ENCODE measurements around the gene SF3A1.

The SF3A1 gene

DNA sequence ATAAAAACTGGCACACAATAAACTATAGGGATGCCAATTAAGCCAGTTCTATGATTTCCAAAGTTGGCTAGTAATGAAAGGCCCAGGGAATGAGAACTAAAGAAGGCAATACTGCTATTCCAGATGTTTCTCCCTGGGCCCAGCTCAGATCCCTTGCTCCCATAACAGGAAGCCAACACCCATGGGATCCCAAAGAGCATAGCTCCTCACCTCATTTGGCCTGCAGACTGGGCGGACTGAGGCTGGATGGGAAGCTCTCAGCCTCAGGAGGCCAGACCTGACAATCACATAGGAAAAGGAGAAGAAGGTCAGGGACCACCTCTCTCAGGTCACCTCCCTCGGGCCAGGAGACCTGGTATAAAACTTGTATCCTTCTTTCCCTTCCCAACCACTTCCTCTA is 35.2 kb downstream of the SF3A1 start:
- no peak for DNase-seq

GRCh38 chr22:30320021-30320556 is 36.6 kb downstream of the SF3A1 start:
- DNase-seq, result no peak

GRCh38 chr22:30318799-30319419 is 37.8 kb downstream of the SF3A1 start:
- DNase-seq, result no peak

- DNase-seq, result no peak
These were observed 38.9 kb downstream of the SF3A1 start for GRCh38 chr22:30317778-30318177.

DNA sequence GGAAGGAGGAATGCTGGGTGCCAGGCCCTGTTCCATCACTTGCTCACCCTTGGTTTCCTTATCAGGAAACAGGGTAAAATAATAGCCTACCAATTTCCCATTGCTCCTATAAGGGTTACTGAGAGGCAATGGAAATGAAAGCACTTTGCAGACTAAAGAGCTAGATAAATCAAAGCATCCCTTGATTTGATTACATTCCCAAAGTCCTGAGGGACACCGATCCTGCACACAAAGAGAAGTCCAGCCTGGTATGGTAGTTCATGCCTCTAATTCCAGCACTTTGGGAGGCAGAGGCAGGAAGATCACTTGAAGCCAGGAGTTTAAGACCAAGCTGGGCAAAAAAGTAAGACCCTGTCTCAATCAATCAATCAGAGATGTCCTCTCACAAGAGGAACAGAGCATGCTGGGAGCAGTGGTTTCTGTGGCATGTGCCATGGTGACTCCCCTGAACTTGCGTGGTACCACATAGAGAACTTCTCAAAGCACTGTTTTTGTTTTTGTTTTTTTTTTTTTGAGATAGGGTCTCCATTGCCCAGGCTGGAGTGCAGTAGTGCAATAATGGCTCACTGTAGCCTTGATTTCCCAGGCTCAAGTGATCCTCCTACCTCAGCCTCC is 40.6 kb downstream of the SF3A1 start:
- DNase-seq, result no peak

DNA sequence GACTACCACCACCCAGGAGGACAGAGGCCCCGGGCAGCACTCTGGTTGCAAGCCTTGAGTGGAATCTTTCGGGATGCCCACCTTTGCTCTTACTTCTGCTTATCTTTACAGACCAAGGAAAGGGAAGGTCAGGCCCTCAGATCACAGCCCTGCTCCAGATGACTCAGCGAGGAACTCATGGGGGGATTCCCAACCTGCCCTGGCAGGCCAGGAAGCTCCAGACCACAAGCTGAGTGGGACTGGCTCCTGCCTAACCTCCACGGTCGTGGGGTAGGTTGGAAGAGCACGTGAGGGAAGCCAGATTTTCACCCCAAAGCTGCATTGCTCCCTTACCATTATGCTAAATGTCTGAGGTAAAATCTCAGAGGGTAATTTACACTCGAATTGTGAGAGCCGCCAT is 41.8 kb downstream of the SF3A1 start:
- DNase-seq, result no peak

DNA sequence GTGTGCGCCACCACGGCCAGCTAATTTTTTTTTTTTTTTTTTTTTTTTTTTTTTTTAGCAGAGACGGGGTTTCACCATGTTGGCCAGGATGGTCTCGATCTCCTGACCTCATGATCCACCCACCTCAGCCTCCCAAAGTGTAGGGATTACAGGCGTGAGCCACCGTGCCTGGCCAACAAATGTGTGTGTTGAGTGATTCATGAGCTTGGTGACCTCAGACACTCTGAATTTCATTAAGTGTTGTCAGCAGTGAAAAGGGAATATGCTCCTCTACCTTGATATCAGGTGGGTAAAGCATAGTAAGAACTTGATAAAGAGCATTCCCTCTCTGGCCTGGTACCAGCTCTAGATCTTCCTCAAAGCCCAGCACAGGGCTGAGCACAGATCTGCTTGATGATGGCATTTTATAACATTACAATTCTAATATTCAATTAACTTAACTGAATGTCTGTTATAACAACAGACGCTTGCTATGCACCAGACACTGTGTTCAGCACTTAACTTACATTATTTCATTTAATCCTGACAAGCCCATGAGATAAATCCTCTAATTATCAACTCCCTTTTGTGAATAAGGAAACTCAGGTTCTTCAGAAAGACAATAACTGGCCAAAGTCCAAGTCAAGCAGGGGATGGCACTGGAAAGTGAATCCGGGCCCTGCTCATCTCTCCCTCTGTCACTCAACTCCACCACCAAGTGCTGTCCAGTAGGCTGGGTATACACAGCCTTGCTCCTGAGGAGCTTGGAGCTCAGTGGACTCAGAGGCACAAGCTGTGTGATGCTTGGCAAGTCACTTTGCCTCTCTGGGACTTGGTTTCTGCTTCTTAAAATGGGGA is 42.9 kb downstream of the SF3A1 start:
- no peak for DNase-seq

- DNase-seq, result no peak
These were observed 44.6 kb downstream of the SF3A1 start for GRCh38 chr22:30312053-30312452.

DNA sequence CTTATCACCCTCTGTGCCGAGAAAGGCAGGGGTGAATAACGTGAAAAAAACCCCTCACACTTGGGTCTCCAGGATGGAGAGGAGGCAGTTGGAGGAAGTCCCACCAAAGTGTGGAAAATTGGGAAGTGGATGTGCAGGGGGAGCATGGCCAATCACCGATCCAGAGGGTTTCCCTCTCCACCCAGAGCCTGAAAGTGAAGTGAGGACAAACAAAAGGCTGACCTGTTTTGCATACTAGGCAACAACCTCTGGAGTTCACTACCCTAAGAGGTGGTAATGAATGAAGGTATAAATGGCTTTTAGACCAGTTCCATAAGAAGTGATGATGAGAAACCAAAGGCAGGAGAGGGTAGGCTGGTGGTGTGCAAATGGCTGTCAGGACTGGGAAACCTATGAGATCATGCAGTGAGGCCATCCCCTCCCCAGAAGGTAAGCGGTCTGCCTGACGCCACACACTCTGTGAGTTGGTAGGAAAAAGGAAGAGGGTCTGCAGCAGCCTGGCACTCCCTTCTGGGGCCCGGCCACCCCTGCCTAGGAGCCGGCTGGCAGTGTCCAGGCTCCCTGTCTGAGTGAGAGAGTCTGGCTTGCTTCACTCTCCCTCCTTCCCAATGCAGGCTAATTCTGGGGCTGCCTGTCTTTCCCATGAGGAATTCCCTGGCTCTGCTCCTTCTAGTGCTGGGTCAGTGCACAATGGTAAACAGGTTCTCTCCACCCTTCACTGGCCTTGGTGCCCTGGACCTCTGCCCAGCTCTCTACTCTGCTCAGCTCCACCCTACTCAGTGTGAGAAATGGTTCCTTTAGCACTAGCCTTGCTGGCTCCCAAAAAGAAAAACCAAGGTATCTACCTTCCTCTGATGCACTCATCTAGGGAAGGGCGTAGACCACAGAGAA is 45.6 kb downstream of the SF3A1 start:
- peak in 1 of 2 experiments; percentile 32 for DNase-seq

DNA sequence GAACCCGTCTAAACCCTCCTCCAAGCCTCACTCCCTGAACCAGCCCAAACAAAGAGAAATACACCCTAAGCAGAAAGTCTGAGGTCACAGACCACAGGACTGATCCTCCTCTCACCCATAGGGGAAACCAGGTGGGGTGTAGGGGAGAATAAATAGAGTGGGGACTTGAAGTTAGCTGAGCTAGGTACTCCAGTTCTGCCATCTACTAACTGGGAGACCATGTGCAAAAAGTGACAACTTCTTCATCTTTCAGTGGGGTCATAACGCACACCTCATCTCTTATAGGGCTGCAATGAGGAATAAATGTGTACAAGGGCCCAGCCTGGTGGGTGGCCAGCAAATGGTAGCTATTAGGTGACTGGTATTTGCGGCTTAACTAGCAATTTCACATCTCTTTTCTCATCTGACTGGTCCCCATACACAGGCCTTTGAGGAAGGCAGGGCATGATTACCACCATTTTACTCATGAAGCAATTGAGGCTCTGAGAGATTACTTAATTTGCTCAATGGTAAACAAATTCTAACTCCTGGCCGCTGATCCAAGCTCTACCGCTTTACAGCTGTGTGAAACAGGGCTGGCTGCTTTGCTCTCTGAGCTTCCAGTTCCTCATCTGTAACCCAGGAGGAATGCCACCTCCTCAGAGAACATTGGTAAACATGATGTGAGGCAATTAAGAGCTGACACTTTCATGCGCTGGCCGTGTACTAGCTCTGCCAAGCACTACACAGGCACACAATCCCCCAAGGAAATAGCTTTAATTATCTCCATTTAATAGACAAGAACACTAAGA is 46.5 kb downstream of the SF3A1 start:
- DNase-seq, result no peak

DNA sequence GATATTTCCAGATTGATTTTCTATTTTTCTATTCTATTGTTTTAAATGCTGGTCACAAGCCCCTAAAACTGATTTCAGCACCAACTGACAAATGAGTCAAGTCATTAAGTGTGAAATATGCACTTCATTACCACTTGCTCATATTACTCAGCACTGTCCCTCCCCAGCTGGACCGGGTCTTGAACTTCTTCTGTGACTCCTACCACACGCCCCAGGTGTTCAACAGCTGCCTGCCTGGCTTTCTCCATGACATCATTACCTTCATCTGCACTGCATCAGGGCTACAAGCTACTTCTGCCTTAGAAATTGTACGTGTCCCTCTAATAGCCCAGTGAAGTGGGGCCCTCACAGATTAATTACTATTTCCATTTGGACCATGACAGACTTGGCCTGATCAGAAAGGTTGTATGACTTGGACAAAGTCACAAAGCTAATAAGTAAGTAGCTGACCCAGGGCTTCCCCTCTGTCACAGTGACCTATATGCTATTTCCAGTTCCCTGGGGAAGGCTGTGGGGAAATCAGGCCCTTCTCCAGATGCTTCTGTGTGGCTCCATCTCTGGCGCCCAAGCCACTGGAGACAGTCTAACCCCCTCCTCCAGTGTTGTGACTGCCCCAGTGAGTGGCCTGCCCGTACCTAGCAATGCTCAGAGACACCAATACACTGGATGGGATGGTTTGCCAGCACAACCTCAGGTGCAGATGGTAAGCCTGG is 48.0 kb downstream of the SF3A1 start:
- no peak for DNase-seq

GRCh38 chr22:30308093-30308492 is 48.6 kb downstream of the SF3A1 start:
- no peak for DNase-seq

DNA sequence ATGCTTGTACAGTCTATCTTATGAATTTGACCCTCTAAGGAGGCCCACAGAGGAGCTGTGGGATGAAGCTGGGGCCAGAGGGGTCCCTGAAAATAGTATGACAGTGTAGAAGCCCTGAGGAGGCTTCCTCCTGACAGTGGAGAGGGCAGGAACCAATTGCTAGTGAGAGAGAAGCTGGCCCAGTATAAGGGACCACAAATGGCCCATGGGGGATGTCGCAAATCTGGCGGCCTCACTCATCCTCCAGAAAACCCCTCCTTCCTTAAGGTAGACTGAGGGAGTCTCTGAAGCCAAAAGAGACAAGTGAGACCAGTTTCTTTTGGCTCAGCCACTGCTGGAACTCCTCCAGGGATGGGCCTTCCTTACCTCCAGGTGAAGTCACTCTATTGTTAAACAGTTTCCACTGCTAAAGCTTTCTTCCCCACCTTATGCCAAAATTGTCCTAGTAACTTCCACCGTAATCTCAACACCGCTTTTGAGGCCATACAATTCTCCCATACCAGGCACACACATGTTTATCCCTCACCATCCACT is 49.6 kb downstream of the SF3A1 start:
- DNase-seq, result no peak

- DNase-seq, result no peak
These were observed 50.1 kb downstream of the SF3A1 start for GRCh38 chr22:30306627-30307011.

- no peak for DNase-seq
These were observed 50.6 kb downstream of the SF3A1 start for GRCh38 chr22:30305906-30306626.

DNA sequence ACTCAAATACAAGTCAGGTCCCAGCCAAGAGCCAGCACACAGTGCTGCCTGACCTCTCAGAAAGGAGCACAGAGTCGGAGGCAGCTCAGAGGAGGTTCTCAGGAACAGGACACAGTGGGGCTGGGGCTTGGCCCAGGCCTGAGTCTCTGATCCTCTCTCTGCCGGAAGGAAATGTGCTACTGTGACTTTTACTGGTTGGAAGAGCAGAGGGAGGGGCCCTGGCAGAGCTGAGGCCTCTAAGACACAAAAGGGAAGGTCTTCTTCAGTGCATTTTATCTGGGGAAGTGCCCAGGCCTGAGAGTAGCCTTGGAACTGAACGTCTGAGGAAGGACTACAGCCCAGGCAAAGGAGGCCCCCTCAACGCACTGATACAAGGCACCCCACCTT is 51.2 kb downstream of the SF3A1 start:
- no peak for DNase-seq

- no peak for DNase-seq
These were observed 52.0 kb downstream of the SF3A1 start for GRCh38 chr22:30304495-30305244.

DNA sequence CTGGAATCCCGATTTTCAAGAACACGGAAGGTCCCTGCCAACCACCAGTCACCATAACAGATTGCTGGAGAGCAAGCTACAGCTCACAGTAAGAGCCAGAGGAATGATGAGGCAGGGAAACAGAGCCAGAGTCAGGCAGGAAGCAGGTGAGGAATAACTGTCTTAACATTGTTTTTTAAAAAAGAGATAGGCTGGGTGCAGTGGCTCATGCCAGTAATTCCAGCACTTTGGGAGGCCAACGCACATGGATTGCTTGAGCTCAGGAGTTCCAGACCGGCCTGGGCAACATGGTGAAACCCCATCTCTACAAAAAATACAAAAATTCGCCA is 53.9 kb downstream of the SF3A1 start:
- no peak for DNase-seq

- DNase-seq, result no peak
These were observed 54.5 kb downstream of the SF3A1 start for GRCh38 chr22:30301995-30302809.
